ENCODE measurements around the gene OCIAD2.

Gene OCIAD2

DNA sequence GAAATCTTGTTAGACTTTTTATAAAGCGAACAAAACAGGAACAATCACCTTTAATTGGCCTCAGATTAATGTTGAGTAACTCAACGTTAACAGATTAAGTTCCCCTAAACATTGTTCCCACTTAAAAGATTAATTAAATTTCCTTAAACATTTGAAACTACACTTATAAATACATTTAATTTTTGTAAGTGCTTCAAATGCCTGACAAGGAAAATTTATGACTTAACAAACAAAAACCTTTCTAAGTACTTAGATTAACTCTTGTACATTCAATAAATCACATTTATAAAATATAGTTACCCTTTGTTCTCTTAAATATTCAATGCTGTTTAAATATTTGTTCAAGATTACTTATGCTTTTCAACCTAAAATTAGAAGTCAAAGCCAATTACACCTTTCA lies 39.4 kb upstream of the OCIAD2 start:
- TF ChIP-seq, protein P1, sequence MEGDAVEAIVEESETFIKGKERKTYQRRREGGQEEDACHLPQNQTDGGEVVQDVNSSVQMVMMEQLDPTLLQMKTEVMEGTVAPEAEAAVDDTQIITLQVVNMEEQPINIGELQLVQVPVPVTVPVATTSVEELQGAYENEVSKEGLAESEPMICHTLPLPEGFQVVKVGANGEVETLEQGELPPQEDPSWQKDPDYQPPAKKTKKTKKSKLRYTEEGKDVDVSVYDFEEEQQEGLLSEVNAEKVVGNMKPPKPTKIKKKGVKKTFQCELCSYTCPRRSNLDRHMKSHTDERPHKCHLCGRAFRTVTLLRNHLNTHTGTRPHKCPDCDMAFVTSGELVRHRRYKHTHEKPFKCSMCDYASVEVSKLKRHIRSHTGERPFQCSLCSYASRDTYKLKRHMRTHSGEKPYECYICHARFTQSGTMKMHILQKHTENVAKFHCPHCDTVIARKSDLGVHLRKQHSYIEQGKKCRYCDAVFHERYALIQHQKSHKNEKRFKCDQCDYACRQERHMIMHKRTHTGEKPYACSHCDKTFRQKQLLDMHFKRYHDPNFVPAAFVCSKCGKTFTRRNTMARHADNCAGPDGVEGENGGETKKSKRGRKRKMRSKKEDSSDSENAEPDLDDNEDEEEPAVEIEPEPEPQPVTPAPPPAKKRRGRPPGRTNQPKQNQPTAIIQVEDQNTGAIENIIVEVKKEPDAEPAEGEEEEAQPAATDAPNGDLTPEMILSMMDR (IDR thresholded peaks at IDR 0.05; ENCODE audit: low read depth, low read length), result no peak
- Histone ChIP-seq H3K27me3 (ENCODE audit: insufficient read depth, low read depth, severe bottlenecking) (no peaks in the 10 kb centered on the region), H3K36me3 (no peaks in the 10 kb centered on the region), H3K4me3 (ENCODE audit: low read depth, low read length) (no peak overlapping the region), H3K9me3 (ENCODE audit: severe bottlenecking) (no peaks in the 10 kb centered on the region), H3K27ac (no peak overlapping the region)
- no peak for DNase-seq

DNA sequence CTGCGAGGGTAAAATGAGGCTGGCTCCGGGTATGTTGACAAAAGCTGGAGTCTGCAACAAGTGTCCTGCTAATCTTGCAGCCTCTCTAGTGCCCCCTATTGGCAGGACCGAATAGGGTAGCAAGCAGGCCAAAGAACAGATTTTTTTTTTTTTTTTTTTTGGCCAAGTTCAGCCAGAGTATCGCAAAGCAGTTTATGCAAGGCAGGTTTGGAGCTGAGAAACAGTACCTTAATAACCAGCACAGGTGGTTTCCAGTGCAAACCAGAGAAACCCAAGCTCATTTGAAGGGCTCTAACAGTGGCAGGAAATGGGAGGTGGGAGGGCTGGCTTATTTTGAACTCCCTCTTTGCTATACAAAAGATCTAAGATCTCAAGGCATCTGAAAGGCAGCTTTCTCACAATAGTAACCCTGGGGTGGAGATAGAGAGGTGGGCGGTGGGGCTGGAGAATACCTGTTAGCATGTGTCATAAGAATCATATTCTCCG lies 38.2 kb upstream of the OCIAD2 start:
- H3K4me3 ChIP-seq (ENCODE audit: low read depth, low read length), result no peak overlapping the region
- no peak overlapping the region for H3K27ac ChIP-seq
- no peaks in the 10 kb centered on the region for H3K27me3 ChIP-seq (ENCODE audit: insufficient read depth, low read depth, severe bottlenecking)
- no peaks in the 10 kb centered on the region for H3K36me3 ChIP-seq
- TF ChIP-seq, protein P1 (IDR thresholded peaks at IDR 0.05; ENCODE audit: low read depth, low read length), result peak; percentile 58
- no peaks in the 10 kb centered on the region for H3K9me3 ChIP-seq (ENCODE audit: severe bottlenecking)
- DNase-seq, result peak; percentile 30

DNA sequence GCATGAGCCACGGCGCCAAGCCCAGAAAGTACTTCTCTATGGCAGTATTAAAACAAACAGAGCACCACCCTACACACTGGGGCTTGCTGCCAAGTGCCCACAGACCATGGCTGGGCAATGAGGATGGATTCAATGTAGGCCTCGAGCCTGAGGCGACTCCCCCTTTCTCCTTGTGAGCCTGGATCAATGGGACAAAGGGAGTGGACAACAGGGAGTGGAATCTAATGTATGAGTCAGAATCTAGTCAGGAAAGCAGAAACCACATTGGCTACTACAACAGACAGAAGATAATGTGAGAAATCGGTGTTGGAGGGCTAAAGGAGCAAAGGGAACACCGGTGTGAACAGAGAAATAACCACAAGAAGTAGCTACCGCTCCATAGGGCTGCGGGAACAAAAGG lies 37.7 kb upstream of the OCIAD2 start:
- H3K4me3 ChIP-seq (ENCODE audit: low read depth, low read length), result no peak overlapping the region
- TF ChIP-seq, protein P1 (IDR thresholded peaks at IDR 0.05; ENCODE audit: low read depth, low read length), result no peak
- no peaks in the 10 kb centered on the region for H3K27me3 ChIP-seq (ENCODE audit: insufficient read depth, low read depth, severe bottlenecking)
- DNase-seq, result no peak
- no peak overlapping the region for H3K27ac ChIP-seq
- H3K9me3 ChIP-seq (ENCODE audit: severe bottlenecking), result no peaks in the 10 kb centered on the region
- H3K36me3 ChIP-seq, result no peaks in the 10 kb centered on the region

DNA sequence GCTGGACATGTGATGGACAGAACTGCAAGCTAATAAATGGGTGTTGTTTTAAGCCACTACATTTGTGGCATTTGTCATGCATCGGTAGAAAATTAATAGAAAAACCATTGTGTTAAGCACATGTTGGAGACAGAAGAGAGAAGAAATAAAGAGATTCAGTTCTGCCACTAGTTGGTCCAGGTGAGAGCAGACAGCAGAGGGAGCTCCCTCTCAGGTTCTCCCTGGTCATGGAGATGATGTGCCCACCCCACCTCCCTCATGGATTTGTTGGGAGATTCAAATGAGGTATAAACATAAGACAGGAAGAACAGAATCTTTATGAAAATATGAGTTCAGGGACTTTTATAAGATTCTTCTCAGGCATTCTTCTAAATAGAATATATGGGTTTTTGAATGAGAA lies 36.8 kb upstream of the OCIAD2 start:
- Histone ChIP-seq H3K27ac (no peak overlapping the region), H3K4me3 (ENCODE audit: low read depth, low read length) (no peak overlapping the region), H3K36me3 (no peaks in the 10 kb centered on the region), H3K9me3 (ENCODE audit: severe bottlenecking) (peaks cover 2% of the 10 kb centered on the region), H3K27me3 (ENCODE audit: insufficient read depth, low read depth, severe bottlenecking) (no peaks in the 10 kb centered on the region)
- DNase-seq, result peak; percentile 60
- TF ChIP-seq, protein P1 (IDR thresholded peaks at IDR 0.05; ENCODE audit: low read depth, low read length), result peak; percentile 62; the same call in 1 of the 2 replicates

DNA sequence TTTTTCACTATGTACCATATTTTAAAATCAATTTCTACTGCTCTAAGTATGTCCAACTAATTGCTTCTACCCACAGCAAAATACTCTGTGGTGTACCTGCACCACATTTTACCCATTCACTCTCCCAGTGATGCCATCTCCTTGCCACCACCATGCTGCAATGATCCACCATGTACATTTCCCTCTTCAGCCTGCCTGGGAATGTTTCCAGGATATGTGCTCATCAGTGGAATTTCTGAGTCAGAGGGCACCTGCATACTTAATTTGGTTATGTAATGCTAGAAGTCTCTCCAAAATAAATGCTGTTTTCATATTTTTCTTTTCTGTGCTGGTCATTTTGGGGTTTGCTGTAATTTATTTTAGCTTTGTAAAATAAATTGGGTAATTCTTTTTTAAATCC lies 33.2 kb upstream of the OCIAD2 start:
- Histone ChIP-seq H3K4me3 (ENCODE audit: low read depth, low read length) (no peak overlapping the region), H3K36me3 (no peaks in the 10 kb centered on the region), H3K27ac (no peak overlapping the region), H3K27me3 (ENCODE audit: insufficient read depth, low read depth, severe bottlenecking) (no peaks in the 10 kb centered on the region), H3K9me3 (ENCODE audit: severe bottlenecking) (peaks cover 6% of the 10 kb centered on the region)
- DNase-seq, result no peak
- TF ChIP-seq, protein P1 (IDR thresholded peaks at IDR 0.05; ENCODE audit: low read depth, low read length), result no peak

DNA sequence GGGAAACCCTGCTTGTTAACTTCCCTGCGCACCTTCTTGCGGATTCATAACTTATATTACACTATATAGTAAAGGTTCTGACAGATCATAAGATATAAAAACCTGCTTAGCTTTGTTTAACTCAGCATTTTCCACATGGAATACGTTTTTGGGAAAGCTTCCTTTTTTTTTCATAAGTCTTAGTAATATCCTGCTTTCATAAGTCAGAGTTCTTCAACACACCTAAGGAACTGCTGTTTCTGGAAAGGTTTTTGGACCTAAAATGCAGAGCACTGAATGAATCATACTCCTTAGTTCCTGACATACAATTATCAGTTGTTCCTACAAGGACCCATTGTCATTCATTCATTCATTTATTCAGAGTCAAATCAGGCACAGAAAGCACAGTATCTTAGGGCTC lies 32.3 kb upstream of the OCIAD2 start:
- TF ChIP-seq, protein P1 (IDR thresholded peaks at IDR 0.05; ENCODE audit: low read depth, low read length), result no peak
- no peak for DNase-seq
- no peak overlapping the region for H3K27ac ChIP-seq
- no peak overlapping the region for H3K4me3 ChIP-seq (ENCODE audit: low read depth, low read length)
- peaks cover 6% of the 10 kb centered on the region for H3K9me3 ChIP-seq (ENCODE audit: severe bottlenecking)
- no peaks in the 10 kb centered on the region for H3K36me3 ChIP-seq
- no peaks in the 10 kb centered on the region for H3K27me3 ChIP-seq (ENCODE audit: insufficient read depth, low read depth, severe bottlenecking)
